HS-5 (cell line): ENCODE measurements around the gene ABHD6.
"Not testable (repeated sequence)": the region's sequence is repeated elsewhere in the genome, so short reads cannot be mapped to it uniquely, and the experiment has no call there.

Experiments used
- DNase-seq: peaks from one replicate; pipeline ENCODE4 v3.0.0-alpha.2; 2012; ENCODE audit warnings: low read depth

ABHD6 gene

DNA sequence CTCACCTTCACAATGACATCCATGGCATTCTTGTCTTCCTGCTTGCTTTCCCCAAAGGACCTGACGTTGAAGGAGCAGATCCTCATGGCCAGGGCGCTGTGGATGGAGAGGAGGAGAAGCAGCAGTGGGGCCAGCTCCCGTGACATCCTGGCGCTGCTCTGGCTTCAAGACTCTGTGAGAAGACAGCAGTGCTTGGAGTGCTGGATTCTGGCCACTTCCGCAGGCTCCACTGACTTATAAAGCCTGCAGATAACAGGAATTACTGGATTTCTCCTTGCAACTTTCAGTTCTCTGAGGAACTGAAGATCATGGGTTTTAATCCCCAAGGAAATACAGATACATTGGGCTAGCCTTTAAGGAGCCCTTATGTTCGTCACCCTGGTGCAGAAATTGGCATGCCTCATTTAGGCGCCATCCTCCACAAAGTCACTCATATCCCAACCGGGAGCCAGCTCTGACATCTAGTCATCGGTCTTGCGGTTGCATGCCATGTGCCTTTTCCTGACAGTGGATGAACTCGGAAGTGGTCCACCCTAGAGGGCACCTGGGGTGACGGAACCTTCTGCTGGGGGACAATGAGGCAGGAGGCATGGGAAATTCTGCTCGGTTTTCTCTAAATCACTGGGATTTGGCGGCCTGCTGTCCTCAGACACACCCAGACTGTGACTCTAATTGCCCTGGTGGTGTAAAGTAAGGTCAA, 26.7 kb upstream of the ABHD6 start, which contains the start of gene DNASE1L3:
Gene DNASE1L3, minus strand, starts transcription at position 212 of the 700 bp plus-strand sequence. Its CDS starts 66 bp downstream, at position 146.
- DNase-seq, result no peak

DNA sequence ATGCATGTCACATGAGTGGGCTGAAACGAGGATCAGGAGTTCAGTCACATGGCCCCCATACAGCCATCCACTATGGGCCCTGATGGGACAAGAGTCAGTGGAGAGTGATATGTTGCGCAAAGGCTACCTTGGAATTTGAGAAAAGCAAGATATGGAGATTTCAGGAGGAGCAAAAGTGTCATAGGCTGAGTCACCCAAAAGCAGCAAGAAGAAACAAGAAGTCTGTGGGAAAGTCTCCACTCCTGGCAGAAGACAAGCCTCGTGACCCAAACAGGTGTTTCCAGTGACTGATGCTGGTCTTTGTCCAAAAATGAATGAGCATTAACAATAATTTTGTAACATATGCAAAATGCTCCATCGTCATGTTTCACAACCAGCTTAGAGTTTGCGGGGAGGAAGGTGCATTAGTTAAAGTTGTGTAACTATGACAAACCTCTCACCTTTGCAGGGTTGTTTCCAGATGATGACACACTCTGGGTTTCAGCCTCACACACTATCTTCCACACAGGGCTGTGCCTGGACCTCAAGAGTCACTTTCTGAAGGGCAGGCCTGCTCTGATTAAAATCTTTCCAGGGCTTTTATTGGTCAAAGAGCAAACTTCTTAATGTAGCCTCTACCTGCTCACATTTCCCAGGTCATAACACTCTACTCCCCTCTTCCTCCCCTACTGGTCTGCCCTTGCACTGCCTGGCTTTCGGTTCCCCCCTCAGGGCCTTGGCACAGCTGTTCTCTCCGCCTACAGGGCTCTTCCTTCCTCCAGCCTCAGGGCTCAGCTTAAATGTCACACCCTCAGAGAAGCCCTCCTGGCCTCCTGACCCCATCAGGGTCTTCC, 22.9 kb upstream of the ABHD6 start:
- DNase-seq, result no peak

DNA sequence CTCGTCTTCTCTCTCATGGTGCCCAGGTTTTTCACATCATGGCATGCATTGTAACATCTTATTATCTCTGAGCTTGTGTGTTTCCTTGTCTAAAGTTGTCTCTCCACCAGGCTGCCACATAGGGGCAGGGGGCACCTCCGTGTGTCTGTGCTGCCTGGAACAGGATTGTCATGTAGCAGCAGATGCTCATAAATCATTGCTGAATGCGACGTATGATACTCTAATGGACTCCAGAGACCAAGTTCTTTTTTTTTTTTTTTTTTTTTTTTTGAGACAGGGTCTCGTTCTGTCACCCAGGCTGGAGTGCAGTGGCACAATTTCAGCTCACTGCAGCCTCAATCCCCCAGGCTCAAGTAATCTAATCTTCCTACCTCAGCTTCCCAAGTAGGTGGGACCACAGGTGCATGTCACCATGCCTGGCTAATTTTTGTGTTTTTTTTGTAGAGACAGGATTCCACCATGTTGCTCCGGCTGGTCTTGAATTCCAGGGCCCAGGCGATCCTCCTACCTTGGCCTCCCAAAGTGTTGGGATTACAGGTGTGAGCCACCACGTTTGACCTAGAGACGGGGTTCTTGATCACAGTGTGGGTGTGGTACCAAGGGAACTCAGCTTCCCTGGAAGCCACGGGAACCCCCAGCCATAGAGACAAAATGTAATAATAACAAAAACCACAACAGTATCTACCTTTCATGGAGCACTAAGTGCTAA, 22.1 kb upstream of the ABHD6 start:
- DNase-seq, result no peak

DNA sequence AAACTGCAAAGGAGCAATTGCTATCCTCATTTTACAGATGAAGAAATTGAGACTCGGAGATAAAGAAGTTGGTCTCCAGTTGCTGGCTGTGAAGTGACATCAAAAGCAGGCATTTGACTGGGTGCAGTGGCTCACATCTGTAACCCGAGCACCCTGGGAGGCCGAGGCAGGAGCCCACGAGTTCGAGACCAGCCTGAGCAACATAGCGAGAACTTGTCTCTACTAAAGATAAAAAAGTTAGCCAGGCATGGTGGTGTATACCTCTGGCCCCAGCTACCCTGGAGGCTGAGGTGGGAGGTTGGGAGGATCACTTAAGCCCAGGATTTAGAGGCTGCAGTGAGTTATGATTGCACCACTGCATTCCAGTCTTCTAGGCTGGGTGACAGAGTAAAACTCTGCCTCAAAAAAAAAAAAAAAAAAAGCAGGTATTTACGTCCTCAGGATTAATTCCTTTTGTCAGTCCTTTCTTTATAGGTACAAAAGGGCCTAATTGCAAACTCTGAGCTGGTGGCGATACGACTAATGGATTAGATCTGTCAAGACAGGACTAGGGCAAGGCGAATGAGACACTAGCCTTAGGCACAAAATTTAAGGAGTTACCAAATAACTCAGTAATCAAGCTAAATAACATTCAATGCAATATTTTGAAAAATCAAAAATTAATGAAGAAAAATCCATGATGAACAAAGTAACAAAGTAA, 20.9 kb upstream of the ABHD6 start:
- no peak for DNase-seq

DNA sequence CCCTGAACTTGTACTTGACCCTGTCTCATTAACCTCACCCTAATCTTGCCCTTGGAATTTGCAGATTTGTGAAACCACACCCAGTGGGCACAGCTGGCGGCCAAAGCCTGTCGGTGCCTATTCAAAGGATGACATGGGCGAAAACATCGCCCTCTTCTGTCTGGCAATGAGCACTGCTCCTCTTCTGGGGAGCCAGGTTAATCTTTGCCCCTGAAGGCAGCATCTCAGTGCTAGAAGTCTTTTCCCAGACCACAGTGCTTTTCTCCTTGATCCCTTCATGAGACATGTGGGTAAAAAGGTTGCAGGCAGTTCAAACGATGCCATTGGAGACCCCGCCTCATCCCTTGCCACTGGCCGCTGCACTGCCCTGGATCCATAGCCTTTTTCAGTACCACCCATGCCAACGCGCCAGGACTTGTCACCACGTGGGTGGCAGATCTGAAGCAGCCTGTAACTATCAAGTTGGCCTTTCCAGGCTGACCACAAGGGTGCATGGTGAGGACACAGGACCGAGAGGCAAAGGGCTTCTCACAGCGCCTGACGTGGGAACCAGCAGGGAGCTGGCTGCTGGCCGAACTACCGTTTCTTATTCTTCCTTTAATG, 20.3 kb upstream of the ABHD6 start:
- DNase-seq, result no peak

DNA sequence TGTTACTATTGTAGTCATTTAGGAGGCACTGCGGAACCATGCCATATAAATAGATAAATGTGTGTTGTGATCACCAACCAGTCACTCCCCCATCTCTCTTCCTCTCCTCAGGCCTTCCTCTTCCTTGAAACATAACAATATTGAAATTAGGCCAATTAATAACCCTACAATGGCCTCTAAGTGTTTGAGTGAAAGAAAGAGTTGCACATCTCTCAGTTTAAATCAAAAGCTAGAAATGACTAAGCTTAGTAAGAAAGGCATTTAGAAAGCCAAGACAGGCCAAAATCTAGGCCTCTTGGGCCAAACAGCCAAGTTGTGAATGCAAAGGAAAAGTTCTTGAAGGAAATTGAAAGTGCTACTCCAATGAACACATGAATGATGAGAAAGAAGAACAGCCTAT, 18.7 kb upstream of the ABHD6 start:
- DNase-seq, result no peak

DNA sequence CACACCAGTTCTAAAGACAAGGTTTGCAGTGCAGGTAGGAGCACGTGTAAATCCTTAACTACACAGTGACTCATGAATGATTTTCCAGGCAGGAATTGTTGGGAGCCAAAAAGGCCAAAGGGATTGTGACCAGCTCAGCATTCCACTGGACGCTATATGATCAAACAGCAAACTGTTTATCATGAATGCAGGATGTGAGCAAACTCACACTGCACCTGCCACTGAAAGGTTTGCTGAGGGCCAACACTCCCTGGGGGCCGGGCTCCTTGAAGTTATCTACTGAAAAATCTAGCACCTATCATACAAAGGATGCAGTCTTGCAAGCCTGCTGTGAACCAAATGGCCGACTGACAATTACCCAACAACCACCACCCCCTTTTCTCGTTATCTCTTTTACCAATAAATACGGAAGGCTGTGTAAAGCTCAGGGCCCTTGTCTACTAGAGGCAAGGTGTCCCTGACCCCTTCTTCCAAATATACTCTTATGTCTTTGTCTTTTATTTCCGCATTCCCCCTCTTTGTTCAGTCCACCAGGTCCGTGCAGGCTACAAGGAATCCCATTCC, 15.3 kb upstream of the ABHD6 start:
- DNase-seq, result no peak

DNA sequence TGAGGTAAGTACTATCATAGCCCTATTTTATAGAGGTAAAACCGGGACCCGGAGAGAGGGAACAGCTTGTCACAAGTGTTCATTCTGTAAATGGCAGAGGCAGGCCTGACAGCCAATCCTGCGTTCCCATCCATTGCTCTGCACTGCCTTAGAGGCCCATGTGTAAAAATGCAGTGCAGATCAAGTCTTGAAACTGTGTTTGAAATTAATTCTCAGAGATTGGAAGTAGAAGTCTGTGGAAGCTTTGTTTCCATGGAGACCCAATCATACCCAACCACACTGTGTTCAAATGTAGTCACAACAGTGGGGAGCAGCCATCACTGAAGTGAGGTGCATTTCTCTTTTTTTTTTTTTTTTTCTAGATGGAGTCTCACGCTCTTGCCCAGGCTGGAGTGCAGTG, 13.7 kb upstream of the ABHD6 start:
- no peak for DNase-seq

DNA sequence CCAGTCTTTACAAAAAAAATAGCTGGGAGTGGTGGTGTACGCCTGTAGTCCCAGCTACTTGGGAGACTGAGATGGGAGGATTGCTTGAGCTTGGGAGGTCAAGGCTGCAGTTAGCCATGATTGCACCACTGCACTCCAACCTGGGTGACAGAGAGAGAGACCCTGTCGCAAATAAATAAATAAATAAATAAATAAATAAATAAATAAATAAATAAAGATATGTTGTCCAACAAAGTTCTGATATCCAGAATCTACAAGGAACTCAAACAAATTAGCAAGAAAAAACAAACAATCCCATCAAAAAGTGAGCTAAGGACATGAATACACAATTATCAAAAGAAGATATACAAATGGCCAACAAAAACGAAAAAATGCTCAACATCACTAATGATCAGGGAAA, 9.7 kb upstream of the ABHD6 start:
- DNase-seq, result not testable (repeated sequence)

DNA sequence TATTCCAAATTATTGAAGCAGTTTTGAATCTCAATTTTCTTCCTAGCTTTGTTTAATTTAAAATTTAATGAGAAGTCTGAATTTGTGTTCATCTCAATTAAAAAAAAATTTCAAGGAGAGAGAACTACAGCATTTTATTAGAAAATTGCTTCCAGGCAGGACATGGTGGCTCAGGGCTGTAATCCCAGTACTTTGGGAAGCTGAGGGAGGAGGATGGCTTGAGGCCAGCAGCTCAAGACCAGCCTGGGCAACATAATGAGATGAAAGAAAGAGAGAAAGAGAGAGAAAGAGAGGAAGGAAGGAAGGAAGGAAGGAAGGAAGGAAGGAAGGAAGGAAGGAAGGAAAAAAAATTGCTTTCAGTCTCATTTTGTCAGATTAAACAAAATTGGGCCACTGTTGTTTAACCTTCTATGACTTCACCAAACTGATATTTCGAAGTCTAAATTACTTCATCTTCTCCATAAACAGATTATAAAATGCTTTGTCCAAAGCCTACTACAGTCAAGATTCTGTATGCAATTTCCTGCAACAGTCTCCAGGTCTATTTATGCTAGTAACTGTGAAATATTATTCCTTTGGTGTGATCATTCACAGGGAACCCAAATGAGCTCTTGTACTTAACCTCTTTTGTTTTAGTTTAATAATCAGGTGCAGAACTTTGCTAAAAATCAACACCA, 6.6 kb upstream of the ABHD6 start:
- DNase-seq, result no peak

DNA sequence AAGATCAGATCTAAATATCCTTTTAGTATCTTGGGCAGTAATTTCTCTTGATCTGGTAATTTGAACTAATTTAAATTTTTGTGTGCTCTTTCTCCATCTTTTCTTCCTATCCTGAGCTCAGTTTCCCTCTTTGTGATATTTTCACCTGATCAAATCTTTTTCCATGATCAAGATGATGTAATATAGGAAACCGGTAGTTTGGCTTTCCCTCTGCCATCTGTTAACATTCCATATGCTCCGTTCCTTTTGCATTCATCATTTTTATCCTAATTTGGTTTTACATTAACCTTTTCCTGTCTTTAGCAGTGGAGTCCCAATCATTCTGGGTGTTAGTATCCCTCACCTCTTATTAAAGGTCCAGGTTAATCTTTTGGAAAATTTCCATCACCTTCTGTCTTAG, 5.9 kb upstream of the ABHD6 start:
- DNase-seq, result no peak

DNA sequence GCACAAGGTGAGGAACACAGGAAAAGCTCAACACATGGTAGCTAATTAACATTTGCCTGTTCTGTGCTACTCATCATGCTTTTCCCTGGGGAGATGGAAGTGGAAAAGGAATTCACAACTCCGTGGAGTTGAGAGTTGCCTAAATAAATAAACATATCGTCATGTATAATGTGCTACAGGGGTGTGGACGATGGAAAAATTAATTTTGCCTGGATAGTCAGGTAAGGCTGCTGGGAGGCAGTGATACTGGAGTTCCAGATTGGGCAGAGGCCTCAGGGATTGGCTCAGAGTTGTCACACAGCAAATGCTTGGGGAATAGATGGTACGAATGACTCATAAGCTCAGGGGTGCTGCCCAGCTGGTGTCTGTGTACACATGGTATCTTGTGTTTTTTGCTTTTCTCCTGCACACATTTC, 3.1 kb upstream of the ABHD6 start:
- DNase-seq, result peak; percentile 31

DNA sequence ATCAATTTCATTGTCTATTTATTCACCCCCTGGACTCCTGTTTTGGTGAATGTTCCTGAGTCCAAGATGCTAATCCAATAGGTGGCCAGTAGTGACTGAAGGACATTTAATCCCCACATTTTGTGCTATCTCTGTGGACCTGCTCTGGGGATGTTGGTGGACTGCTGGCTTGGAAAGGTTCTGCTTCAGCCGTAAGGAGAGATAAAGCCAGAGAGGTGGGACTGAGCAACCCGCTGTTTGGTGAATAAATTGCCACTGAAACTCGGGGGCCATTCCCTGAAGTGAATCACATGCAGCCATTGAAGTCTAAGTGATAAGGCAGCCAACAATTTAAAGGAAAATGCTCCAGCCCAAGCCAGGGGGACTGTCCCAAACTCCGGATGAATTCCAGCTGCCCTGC, 1.6 kb upstream of the ABHD6 start:
- DNase-seq, result no peak

DNA sequence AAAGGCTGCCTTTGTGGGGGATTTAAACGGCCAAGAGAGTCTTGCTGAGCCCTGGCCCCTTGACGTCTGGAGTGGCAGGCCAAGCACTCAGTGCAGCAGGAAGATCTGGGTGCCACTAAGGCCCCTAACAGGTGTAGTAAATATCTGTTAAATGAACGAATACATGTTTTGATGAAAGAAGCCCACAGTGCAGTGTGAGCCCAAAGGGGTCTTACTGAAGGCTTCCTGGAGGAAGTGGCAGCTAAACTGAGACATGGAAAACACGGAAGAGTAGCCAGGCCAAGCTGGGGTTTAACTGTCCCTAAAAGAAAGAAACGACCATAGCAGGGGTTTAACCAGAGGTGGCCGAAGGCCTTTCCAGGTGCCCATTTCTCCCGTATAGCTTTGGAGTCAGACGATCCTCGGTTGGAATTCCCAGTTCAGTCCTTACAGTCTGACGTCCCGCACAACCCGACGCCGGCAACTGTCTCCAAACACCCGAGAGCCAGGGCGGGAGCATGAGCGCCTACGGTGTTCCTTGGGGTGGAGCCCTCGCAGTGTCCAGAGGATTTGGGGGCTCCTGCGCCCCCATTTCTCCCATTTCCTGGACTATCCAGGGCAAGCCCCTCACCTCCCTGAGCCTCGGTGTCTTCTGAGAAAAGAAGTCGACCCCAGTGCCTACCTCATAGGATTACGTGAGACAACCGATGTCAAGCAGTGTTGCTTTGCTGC, 910 bp upstream of the ABHD6 start:
- DNase-seq, result no peak

DNA sequence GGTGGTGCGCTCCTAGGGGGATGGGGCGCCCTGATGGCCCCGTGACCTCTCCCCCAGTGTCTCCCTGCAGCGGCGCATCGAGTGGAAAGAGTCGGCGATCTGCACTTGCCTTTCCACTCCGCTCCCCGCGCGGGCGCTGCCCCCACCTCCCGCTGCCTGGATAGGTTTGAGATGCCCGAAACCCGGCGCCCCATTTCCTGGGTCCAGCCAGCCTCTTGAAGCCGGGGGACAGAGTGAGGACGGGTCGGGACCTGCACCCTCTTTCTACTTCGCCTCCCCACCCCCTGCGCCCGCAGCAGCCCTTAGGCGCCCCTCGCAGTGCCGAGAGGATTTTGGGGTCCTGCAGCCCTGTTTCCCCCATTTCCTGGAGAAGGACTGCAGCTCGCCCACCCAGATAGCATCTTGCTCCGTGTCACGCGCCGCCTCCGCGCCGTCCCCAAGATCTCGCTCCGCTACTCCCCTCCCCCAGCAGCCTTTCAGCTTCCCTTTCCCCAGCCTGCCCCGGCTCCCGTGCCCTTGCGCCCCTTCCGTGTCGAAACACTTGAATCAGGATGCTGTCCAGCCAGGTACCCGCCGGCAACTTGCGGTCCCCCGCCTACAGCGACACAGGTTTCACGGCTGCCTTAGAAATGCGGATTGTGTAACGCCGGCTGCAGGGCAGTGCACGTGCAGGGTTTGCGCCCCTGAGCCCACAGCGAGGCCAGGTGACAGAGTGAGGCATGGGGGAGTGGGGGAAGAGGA, 519 bp downstream of the ABHD6 start:
- no peak for DNase-seq

DNA sequence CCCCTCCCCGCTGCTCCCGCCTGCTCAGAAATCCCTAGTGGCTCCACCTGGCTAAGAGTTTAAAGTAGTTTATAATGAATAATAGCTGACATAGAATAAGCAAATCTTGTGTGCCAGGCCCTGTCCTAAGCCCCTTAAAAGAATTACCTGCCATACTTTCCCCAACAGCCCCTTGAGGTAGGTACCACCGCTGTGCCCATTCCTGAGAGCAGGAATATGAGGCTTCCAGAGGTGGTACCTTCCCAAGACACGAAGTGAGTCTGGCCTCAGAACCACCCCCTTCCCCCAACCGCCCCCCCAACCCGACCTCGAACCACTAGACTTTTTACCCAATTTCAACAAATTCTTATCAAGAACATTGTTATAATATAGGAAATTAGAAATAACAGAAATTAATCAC, 1.2 kb downstream of the ABHD6 start:
- no peak for DNase-seq

DNA sequence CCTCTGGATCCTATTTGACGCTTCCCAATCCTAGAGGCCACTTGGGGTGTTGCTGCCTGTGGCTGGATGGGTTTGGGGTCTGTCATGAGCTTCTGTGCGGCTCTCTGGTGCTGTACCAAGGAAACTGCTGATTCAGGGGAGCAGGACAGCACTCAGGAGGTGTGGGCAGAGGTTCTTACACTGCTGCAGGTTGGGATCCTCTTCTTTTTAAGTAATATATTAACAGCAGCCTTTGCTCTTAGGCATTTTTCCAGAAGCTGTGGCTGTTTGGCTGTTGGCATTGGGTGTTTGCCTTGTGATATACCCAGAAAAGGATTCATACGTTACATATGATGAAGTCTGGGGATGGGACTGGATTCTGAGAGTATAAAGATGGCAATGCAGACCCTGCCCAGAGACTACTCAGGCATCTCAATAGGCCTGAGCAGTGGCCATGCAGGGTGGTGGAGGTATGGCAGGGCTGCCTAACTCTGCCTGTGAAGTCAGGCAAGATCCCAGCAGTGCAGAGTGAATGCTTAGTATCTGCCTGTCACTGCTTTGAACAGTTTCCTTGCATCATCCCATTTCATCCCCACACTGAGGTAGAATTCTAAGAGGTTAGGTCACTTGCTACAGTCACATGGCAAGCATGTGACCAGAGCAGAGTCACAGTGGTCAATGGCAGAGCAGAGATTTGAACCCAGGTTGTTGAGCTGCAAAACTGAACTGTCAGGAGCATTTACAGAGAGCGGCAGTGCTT, 3.9 kb downstream of the ABHD6 start:
- DNase-seq, result no peak

DNA sequence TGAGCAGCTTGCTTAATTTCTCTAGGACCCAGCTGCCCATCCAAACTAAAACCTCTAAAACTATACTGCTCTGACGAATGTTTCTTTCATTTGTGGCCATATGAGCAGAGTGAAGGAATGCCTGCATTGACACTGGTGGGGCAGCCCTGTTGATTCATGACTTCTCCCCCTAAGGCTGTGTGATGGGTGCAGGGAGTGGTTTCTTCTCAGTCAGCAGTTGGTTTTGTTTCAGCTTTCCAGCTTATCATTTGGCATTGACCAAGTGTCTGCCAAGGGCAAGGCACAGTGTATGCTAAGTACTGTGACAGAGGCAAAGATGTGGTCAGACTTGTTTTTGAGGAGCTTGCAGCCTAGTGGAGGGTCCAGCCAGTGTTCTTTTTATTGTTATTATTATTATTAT, 4.7 kb downstream of the ABHD6 start:
- DNase-seq, result no peak

DNA sequence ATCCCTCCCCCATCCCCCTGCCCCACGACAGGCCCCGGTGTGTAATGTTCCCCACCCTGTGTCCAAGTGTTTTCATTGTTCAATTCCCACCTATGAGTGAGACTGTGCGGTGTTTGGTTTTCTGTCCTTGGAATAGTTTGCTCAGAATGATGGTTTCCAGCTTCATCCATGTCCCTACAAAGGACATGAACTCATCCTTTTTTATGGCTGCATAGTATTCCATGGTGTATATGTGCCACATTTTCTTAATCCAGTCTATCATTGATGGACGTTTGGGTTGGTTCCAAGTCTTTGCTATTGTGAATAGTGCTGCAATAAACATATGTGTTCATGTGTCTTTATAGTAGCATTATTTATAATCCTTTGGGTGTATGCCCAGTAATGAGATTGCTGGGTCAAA, 5.3 kb downstream of the ABHD6 start:
- not testable (repeated sequence) for DNase-seq
